K562 (cell line): Measurements from ENCODE around the gene CFAP20. TPM values are rescaled to one million over a fixed set of nuclear protein-coding genes. Genes with fewer than 3 reads are reported as not detected.

Experiments used
- BHLHE40 ChIP-seq: IDR thresholded peaks from 2 replicates; pipeline ENCODE4 v1.6.1; 2011; ENCODE audit warnings: low read length, improper control_type of control experiment
- E2F8 ChIP-seq: fragments of 450-650 bp; IDR thresholded peaks from 2 replicates; pipeline ENCODE4 v1.7.1; 2018; ENCODE audit warnings: mild to moderate bottlenecking, low read depth; ENCODE audit not compliant: partially characterized antibody
- EHMT2 ChIP-seq: fragments of 450-650 bp; IDR thresholded peaks from 2 replicates; pipeline ENCODE4 v1.6.1; 2018; ENCODE audit warnings: antibody characterized with exemption
- FOXK1 ChIP-seq: sonication (generic); formaldehyde crosslinking; IDR thresholded peaks from 2 replicates; pipeline ENCODE4 v1.8.0; 2022; ENCODE audit warnings: missing genetic modification reagents, mild to moderate bottlenecking, borderline replicate concordance
- FOXK2 ChIP-seq, 2 experiments: fragments of 450-650 bp; IDR thresholded peaks in 1 of 2; conservative IDR thresholded peaks in 1 of 2; 2 replicates each; pipeline ENCODE4 v1.6.1; 2016; ENCODE audit warnings: low read depth in 2 of 2, mild to moderate bottlenecking in 1 of 2
- GABPB1 ChIP-seq: sonication (generic); formaldehyde crosslinking; IDR thresholded peaks from 2 replicates; pipeline ENCODE4 v1.8.0; 2022; ENCODE audit warnings: mild to moderate bottlenecking, missing genetic modification reagents
- GATA2 ChIP-seq: sonication (generic); formaldehyde crosslinking; IDR thresholded peaks from 2 replicates; pipeline ENCODE4 v1.4.0; 2020; ENCODE audit warnings: mild to moderate bottlenecking, missing genetic modification reagents
- HCFC1 ChIP-seq: IDR thresholded peaks from 2 replicates; pipeline ENCODE4 v1.6.1; 2012; ENCODE audit warnings: low read depth, low read length, improper control_type of control experiment
- HDAC2 ChIP-seq: fragments of 450-650 bp; IDR thresholded peaks from 2 replicates; pipeline ENCODE4 v1.6.1; 2016; ENCODE audit warnings: mild to moderate bottlenecking
- HDGF ChIP-seq: fragments of 450-650 bp; IDR thresholded peaks from 2 replicates; pipeline ENCODE4 v1.6.1; 2016
- IFI16 ChIP-seq: fragments of 250-450 bp; sonication (Bioruptor Pico); IDR thresholded peaks from 2 replicates; pipeline ENCODE4 v2.1.2; 2022; ENCODE audit warnings: mild to moderate bottlenecking, inconsistent platforms
- MTA2 ChIP-seq: fragments of 450-650 bp; IDR thresholded peaks from 2 replicates; pipeline ENCODE4 v1.6.1; 2016; ENCODE audit warnings: low read depth
- PBX2 ChIP-seq, 2 experiments: IDR thresholded peaks in 1 of 2; conservative IDR thresholded peaks in 1 of 2; 2 replicates each; pipeline ENCODE4 v1.6.1; 2016; ENCODE audit warnings: low read depth in 2 of 2, mild to moderate bottlenecking in 1 of 2, missing compliant biosample characterization in 1 of 2, missing genetic modification characterization in 1 of 2, moderate library complexity in 1 of 2
- SNRNP70 ChIP-seq: fragments of 200-400 bp; formaldehyde crosslinking; optimal IDR thresholded peaks from 2 replicates; pipeline ENCODE3; 2017; ENCODE audit warnings: low read depth, low read length
- SUPT5H ChIP-seq: fragments of 450-650 bp; IDR thresholded peaks from 2 replicates; pipeline ENCODE4 v1.6.1; 2016
- ZNF561 ChIP-seq: fragments of 450-650 bp; formaldehyde crosslinking; conservative IDR thresholded peaks from 2 replicates; pipeline ENCODE4 v1.4.0; 2020; ENCODE audit warnings: mild to moderate bottlenecking, moderate library complexity
- ZNF592 ChIP-seq: fragments of 450-650 bp; IDR thresholded peaks from 2 replicates; pipeline ENCODE4 v1.6.1; 2017; ENCODE audit warnings: antibody characterized with exemption, mild to moderate bottlenecking
- ZNF79 ChIP-seq: fragments of 250-450 bp; sonication (Bioruptor Pico); IDR thresholded peaks from 2 replicates; pipeline ENCODE4 v1.4.0; 2020; ENCODE audit warnings: low read depth, mild to moderate bottlenecking, moderate library complexity
- polyA plus RNA-seq, 8 experiments: library from polyadenylated mRNA; depleted of rRNA in 4 of 8; stranded (reverse) in 5 of 8; unstranded in 3 of 8; fragments of >200 nt; fragmentation: Nextera tagmentation in 2 of 8; fragmentation: Illumina TruSeq in 1 of 8; extraction: Ambion mirVana in 2 of 8; extraction: Trizol in 1 of 8; gene quantifications; 2 replicates each; pipeline versions ENCODE4 v1.2.1 to v1.2.3, GENCODE V29; 2011 to 2014; ENCODE audit warnings: inconsistent platforms in 1 of 8, missing spikeins in 1 of 8
- total RNA-seq, 7 experiments: library from RNA; depleted of rRNA in 6 of 7; stranded (reverse); fragments of >200 nt in 6 of 7; fragmentation: Illumina TruSeq in 2 of 7; extraction: Trizol in 2 of 7; gene quantifications; 2 replicates each; pipeline versions ENCODE4 v1.2.1 to v1.2.3, GENCODE V29; 2011 to 2021; ENCODE audit warnings: low replicate concordance in 1 of 7

Gene CFAP20
- total and polyA plus RNA-seq, 9 of the 15 experiments (the other 6 are each of a cell fraction or from before 2014, with no cell fraction given), result 20.5 to 90.5 (median 75.3) TPM

GRCh38 chr16:58129097-58129936 is at the start of gene CFAP20 (continued):
- 0 out of 2 replicates have a peak, but pooled peaks have one; percentile 26 for TF ChIP-seq MTA2
- peak; percentile 97 for TF ChIP-seq ZNF592
- no peak for TF ChIP-seq SNRNP70
- TF ChIP-seq E2F8, result peak; percentile 95
- TF ChIP-seq ZNF79 (CRISPR knock-in tag), result no peak
- peak; percentile 84 for TF ChIP-seq PBX2 (CRISPR knock-in tag; IDR thresholded peaks at IDR 0.05; ENCODE audit: low read depth)
- peak; percentile 95 for TF ChIP-seq PBX2 (tag; conservative IDR thresholded peaks at IDR 0.05; ENCODE audit: low read depth)
- peak; percentile 95 for TF ChIP-seq GABPB1 (CRISPR knock-in tag)
- TF ChIP-seq IFI16 (CRISPR knock-in tag), result no peak
- no peak for TF ChIP-seq GATA2
- peak; percentile 96 for TF ChIP-seq HDAC2
- TF ChIP-seq EHMT2, result no peak
- TF ChIP-seq HCFC1, result peak; percentile 50
- TF ChIP-seq SUPT5H, result peak; percentile 84
- no peak for TF ChIP-seq HDGF
- no peak for TF ChIP-seq ZNF561 (CRISPR knock-in tag)
- 0 out of 2 replicates have a peak, but pooled peaks have one; percentile 55 for TF ChIP-seq FOXK1 (CRISPR knock-in tag)
- peak; percentile 78 to 85 for TF ChIP-seq FOXK2 (conservative IDR thresholded peaks at IDR 0.05 in 1 of 2, IDR thresholded peaks at IDR 0.05 in 1 of 2; ENCODE audit: low read depth in 2 of 2)
- TF ChIP-seq BHLHE40, result peak; percentile 98
